ENCODE data around the gene DENND4A. TPM values are rescaled to one million over a fixed set of nuclear protein-coding genes. Genes with fewer than 3 reads are reported as not detected.

The DENND4A gene
- polyA plus RNA-seq (ENCODE audit: insufficient read length in 4 of 4), result 10 to 100 TPM; 14.5 to 23.8 (median 15.7) TPM

DNA sequence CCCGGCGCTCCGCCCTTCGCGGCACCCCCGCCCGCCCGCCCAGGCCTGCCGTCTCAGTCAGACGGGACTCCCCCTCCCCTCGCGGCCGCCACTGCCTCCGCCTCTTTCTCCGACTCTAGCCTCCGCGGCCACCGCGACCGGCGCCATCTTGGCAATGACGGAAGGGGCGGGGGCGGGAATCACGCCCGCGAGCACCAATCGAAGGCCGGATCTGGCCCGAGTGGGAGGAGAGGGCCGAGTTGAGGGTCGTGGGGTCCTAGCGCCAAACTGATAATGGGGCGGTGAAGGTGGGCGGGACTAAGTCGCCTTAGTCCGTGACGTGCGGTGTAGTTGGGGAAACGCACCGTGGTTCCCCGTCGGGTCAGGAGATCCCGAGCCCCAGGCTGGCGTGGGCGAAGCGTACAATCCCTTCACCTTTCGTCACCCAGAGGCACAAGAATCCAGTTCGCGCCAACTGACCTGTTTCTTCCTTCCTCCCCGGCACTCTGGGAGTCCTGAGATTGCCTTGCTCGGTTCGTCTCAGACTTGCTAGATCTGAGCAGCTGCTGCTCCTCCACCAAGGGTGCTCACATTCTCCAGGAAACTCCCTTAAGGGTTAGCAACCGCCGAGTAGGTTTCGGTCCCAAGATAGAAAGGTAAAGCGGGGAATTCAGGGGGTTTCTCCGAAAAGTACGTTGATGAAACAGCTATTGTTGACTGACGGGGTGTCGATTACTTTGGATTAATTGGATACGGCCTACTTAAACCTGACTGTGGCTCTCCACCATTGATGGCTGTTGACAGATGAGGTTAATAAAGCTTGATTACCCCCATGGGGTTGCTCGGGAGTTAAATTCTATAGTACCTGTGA is at the start of gene DENND4A:
DENND4A (minus strand) TSS at position 156 of the 850 bp plus-strand sequence. CDS start 35,843 bp downstream, outside the sequence.
- peak; percentile 94 to 96 (median 94) for DNase-seq (ENCODE audit: low read depth in 4 of 4, low spot score in 2 of 4)

- DNase-seq (ENCODE audit: low read depth in 4 of 4, low spot score in 2 of 4), result no peak
These were observed 49.2 kb upstream of the DENND4A start for GRCh38 chr15:65841121-65841930.

DNA sequence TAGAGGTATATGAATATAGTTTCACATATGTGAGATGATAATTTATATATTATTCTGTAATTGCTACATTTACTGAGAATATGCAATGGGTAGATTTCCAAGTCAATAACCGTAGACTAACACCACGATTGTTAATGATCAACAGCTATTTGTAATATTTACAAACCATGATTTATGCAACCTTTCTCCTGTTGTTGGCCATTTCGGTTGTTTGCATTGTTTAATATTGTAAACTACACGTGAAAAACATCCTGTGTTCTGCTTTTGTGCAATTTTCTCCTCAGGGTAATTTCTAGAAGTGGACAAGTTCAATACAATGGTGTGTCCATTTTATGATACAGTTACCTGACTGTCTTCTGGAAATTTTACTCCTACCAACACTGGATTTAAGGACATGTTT is 47.9 kb upstream of the DENND4A start:
- no peak for DNase-seq (ENCODE audit: low read depth in 4 of 4, low spot score in 2 of 4)

- DNase-seq (ENCODE audit: low read depth in 4 of 4, low spot score in 2 of 4), result no peak
These were observed 47.3 kb upstream of the DENND4A start for GRCh38 chr15:65839354-65839901.

DNA sequence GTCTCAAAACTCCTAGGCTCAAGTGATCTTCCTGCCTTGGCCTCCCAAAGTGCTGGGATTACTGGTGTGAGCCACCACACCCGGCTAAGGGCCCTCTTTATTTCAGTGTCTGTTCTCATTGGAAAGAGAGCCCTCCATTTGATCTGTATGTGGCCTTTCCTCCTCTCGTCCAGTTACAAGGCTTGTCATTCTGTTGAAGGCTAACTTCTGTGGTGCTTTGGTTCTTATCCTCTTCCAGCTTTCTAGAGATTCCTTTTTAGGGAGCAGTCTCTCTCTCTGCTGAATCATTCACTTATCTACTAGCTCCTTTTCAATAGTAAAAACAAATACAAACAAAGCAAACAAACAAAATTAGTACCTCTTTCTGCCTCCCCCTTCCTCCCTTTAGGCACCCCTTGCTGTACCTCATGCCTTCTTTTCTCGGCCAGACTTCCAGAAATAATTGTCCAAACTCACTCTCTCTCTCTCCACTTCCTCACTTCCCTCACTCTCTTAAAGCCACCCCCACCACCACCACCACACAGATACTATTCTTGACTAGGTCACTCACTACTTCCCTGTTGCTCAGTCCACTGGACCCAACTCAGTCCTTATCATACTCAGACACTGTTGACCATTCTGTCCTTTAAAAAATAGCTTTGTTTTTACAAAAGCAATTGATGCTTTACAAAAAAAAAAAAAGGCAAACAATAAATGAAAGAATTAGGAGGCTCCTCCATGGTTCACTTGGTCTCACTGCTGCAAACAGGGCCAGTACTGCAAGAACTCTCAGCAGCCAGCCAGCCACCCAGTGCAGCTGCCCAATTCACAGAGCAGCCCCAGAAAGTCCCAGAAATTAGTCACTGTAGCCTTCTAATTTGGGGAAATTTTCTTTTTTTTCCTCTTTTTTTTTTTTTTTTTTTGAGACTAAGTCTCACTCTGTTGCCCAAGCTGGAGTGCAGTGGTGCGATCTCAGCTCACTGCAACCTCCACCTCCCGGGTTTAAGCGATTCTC is 45.5 kb upstream of the DENND4A start:
- no peak for DNase-seq (ENCODE audit: low read depth in 4 of 4, low spot score in 2 of 4)

DNA sequence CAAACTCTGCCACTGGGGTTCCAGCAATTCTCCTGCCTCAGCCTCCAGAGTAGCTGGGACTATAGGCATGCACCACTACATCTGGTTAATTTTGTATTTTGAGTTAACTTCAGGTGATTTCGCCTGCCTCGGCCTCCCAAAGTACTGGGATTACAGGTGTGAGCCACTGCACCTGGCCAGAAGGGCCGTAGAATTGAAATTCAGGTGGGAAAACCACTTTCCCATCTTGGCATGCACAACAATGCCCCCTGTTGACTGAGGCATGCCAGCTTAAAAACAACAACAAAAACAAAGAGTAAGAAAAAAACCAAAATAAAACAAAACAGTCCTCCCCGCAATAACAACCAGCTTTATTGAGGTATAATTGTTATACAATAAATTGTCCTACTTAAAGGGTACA is 44.6 kb upstream of the DENND4A start:
- DNase-seq (ENCODE audit: low read depth in 4 of 4, low spot score in 2 of 4), result no peak

DNA sequence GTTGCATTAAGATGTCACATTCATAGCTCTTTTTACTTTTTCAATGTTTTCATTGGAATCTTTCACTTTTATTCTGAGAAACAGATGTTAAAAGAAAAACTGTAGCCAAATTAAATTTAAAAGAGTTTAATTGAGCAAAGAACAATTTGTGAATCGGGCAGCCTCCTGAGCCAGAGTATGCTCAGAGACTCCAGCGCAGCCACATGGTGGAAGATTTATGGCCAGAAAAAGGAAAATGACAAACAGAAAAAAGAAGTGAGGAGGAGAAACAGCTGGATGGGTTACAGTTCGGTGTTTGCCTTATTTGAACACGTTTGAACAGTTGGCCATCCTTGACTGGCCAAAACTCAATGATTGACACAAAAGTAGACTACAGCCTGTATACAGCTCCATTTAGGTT is 43.4 kb upstream of the DENND4A start:
- no peak for DNase-seq (ENCODE audit: low read depth in 4 of 4, low spot score in 2 of 4)

- DNase-seq (ENCODE audit: low read depth in 4 of 4, low spot score in 2 of 4), result no peak
These were observed 42.6 kb upstream of the DENND4A start for GRCh38 chr15:65834603-65835282.

DNA sequence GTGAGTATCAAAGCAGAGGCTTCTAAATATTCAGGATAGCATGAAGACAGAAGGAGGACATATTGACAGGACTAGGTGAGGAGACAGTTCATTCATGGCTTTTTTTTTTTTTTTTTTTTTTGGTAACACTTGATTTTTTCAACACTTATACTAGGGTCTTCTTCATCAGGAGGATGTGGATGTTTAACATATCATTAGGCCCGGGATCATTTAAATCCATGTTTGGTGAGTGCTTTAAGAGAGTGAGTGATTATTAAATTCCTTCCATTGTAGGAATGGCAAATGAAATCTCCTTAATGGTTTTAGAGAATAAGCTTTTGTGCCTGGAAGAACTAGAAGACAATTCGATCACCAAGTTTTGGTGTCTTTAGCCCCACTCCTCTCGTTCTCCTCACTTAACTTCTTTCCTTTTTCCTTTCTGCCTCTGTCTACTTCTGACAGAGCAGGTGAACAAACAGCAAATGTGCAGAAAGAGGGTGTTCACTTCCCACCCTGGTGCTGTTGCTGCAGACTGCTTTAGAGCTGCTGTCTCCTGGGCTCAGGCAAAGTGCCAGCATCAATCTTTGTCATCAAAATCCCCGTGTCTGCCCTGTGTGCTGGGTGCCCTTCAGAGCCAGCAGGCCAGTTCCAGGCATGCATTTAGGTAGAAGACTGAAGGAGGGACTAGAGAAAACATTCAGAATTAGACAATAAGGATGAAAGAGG is 41.6 kb upstream of the DENND4A start:
- no peak for DNase-seq (ENCODE audit: low read depth in 4 of 4, low spot score in 2 of 4)

GRCh38 chr15:65832549-65833364 is 40.7 kb upstream of the DENND4A start:
- DNase-seq (ENCODE audit: low read depth in 4 of 4, low spot score in 2 of 4), result peak; percentile 66 to 81 (median 73)

GRCh38 chr15:65829130-65829764 is 37.2 kb upstream of the DENND4A start:
- no peak for DNase-seq (ENCODE audit: low read depth in 4 of 4, low spot score in 2 of 4)

DNA sequence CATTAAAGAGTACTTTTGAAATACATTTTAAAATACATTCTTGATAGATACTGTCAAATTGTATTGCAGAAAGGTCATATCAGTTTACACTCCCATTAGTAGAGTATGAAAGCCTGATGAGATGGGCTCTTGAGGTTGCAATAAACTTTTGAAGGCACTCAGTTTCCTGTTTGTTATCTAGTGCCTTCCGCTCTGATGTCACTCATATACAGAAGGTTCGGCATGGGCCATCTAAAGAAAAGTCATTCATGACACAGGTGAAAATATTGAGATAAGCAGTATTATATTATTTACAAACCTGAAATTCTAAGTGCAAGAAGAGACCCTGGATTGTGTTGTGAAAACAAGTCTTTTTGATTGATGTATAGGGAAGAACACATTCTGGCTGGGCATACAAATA is 36.5 kb upstream of the DENND4A start:
- DNase-seq (ENCODE audit: low read depth in 4 of 4, low spot score in 2 of 4), result no peak

DNA sequence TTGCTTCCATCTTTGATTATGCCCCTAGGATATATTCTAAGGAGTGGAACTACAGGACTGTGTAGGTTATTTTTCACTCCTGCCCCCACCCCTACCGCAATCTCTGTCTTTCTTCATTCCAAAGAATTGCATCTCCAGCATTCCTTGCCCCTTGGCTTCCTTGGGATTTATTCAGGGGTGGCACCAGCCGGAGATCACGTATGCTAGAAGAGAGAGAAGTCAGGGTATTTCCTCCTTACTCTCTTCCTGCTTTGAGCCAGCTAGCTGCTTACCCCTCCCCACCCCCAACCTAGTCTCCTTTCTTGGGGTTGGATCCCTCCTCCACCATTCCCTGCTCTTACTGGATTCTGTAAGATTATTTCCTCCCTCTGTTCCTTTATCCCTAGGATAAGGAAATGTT is 35.0 kb upstream of the DENND4A start:
- no peak for DNase-seq (ENCODE audit: low read depth in 4 of 4, low spot score in 2 of 4)

DNA sequence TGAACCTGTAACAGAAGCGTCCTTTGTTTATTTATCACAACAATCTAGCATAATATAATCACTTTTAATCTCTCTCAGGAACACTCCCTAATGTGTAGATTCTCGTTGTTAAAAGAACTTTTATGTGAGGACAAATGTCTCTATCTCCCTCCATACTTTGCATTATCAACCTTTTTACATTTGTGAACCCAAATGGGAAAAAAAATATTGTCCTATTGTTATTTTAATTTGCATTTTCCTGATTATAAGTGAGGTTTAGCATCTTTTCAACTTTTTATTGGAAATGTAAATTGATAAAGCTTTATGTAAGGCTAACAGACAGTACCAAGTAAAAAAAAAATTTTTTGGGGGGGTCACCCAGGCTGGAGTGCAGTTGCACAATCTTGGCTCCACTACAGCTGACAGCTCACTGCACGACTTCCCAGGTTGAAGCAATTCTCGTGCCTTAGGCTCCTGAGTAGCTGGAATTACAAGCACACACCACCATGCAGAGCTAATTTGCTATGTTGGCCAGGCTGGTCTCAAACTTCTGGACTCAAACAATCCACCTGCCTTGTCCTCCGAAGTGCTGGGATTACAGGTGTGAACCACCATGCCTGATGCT is 33.0 kb upstream of the DENND4A start:
- no peak for DNase-seq (ENCODE audit: low read depth in 4 of 4, low spot score in 2 of 4)

DNA sequence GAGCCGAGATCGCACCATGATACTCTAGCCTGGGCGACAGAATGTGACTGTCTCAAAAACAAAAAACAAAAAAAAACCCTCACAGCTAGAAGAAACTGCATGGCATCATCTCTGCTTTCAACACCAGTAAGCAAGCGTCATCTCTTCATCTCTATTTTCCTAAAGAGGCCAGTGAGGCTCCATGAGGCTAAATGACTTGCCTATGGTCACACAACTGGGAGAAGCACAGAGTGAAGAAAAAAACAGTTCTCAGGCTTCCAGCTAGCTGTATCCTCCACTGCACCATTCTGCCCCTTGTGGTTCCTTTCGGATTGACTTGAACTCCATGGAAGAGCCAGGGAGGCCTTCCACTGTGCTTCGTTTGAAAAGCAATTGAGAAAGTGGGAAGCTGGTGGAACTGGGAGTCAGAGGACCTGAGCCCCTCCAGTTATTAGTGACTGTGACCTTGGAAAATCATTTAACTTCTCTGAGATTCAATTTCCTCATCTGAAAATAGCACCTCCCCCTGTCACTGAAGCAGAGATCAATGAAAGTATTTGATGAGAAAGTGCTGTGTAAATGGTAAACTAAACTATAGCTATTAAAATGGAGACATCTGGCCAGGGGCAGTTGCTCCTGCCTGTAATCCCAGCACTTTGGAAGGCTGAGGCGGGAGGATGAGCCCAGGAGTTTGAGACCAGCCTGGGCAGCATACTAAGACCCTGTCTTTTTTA is 32.1 kb upstream of the DENND4A start:
- DNase-seq (ENCODE audit: low read depth in 4 of 4, low spot score in 2 of 4), result peak in 1 of 4 donors; percentile 48

DNA sequence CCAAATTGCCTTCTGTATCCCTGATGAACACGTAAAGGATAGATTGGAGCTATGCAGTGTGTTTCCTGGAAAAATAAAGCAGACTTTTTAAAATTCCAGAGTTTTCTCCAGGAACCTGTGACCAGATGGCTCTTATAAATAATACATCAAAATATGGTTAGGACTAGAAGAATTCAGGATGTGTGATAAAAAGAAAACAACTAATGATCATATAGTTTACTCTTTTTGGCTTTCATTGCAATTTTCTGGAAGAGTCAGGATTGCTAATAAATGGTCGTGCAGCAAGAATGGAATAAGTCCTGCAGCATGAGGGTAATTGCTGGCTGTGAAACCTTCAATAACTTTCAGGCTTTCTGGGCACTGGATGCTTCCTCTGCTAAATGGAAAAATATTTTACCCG is 30.2 kb upstream of the DENND4A start:
- no peak for DNase-seq (ENCODE audit: low read depth in 4 of 4, low spot score in 2 of 4)

- no peak for DNase-seq (ENCODE audit: low read depth in 4 of 4, low spot score in 2 of 4)
These were observed 29.0 kb upstream of the DENND4A start for GRCh38 chr15:65821070-65821469.
